K562 (cell line): ENCODE data around the gene FMNL2.

Experiments used
- BCL6 ChIP-seq: fragments of 250-450 bp; sonication (Bioruptor Pico); IDR thresholded peaks from 2 replicates; pipeline ENCODE4 v1.4.0; 2020
- CBX1 ChIP-seq: sonication (generic); IDR thresholded peaks from 2 replicates; pipeline ENCODE4 v1.6.1; 2016; ENCODE audit warnings: antibody characterized with exemption, low read depth, mild to moderate bottlenecking
- CTCF ChIP-seq, 3 experiments: IDR thresholded peaks in 2 of 3; conservative IDR thresholded peaks in 1 of 3; 2 replicates each; pipeline ENCODE4 v1.5.1; 2011 to 2012; ENCODE audit warnings: low read length in 3 of 3, mild to moderate bottlenecking in 3 of 3, control low read depth in 2 of 3, improper control_type of control experiment in 1 of 3, inconsistent platforms in 1 of 3, low read depth in 1 of 3, mixed read lengths in 1 of 3, moderate library complexity in 1 of 3; ENCODE audit not compliant: insufficient read depth in 2 of 3
- EZH2 ChIP-seq: IDR thresholded peaks from 2 replicates; pipeline ENCODE4 v1.6.1; 2012; ENCODE audit warnings: low read depth, mild to moderate bottlenecking, inconsistent platforms, low read length, borderline replicate concordance
- JUND ChIP-seq, 2 experiments: IDR thresholded peaks; 2 replicates in 1 of 2; 3 replicates in 1 of 2; pipeline ENCODE4 v1.6.1; 2011; ENCODE audit warnings: borderline replicate concordance in 2 of 2, low read depth in 2 of 2, low read length in 2 of 2, improper control_type of control experiment in 1 of 2, missing biosample characterization in 1 of 2, missing genetic modification characterization in 1 of 2, missing genetic modification reagents in 1 of 2
- PREB ChIP-seq: sonication (generic); formaldehyde crosslinking; IDR thresholded peaks from 2 replicates; pipeline ENCODE4 v1.8.1; 2023; ENCODE audit warnings: mild to moderate bottlenecking, missing genetic modification reagents
- TGIF2 ChIP-seq: sonication (generic); formaldehyde crosslinking; IDR thresholded peaks from 2 replicates; pipeline ENCODE4 v1.8.1; 2022; ENCODE audit warnings: mild to moderate bottlenecking, missing genetic modification reagents, moderate library complexity
- ZSCAN32 ChIP-seq: fragments of 450-650 bp; formaldehyde crosslinking; IDR thresholded peaks from 2 replicates; pipeline ENCODE4 v1.4.0; 2020; ENCODE audit warnings: mild to moderate bottlenecking, moderate library complexity

- TF ChIP-seq EZH2 (no peak), PREB (CRISPR knock-in tag) (no peak), CTCF (IDR thresholded peaks at IDR 0.05 in 2 of 3, conservative IDR thresholded peaks at IDR 0.05 in 1 of 3; ENCODE audit: insufficient read depth in 2 of 3, low read depth in 1 of 3, low read length in 3 of 3) (no peak), CBX1 (no peak), BCL6 (no peak), ZSCAN32 (CRISPR knock-in tag) (no peak), TGIF2 (no peak), JUND (IDR thresholded peaks at IDR 0.05; ENCODE audit: borderline replicate concordance, low read depth, low read length) (no peak), JUND (tag; IDR thresholded peaks at IDR 0.05; ENCODE audit: borderline replicate concordance, low read depth, low read length) (no peak)
Measured at GRCh38 chr2:152499331-152499816, 164.4 kb downstream of the FMNL2 start.
